ENCODE data around the gene ZNF74.

GRCh38 chr22:20453222-20453621 lies 59.3 kb downstream of the ZNF74 start:
- TF ChIP-seq EZH2 (IDR thresholded peaks at IDR 0.05) = no peak
- TF ChIP-seq, protein P1, sequence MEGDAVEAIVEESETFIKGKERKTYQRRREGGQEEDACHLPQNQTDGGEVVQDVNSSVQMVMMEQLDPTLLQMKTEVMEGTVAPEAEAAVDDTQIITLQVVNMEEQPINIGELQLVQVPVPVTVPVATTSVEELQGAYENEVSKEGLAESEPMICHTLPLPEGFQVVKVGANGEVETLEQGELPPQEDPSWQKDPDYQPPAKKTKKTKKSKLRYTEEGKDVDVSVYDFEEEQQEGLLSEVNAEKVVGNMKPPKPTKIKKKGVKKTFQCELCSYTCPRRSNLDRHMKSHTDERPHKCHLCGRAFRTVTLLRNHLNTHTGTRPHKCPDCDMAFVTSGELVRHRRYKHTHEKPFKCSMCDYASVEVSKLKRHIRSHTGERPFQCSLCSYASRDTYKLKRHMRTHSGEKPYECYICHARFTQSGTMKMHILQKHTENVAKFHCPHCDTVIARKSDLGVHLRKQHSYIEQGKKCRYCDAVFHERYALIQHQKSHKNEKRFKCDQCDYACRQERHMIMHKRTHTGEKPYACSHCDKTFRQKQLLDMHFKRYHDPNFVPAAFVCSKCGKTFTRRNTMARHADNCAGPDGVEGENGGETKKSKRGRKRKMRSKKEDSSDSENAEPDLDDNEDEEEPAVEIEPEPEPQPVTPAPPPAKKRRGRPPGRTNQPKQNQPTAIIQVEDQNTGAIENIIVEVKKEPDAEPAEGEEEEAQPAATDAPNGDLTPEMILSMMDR (IDR thresholded peaks at IDR 0.05) = no peak

Measured in neural progenitor cell (in vitro differentiated cells).